Esophagus squamous epithelium (tissue), 4 donors: ENCODE data around the gene WNT9A.

Experiments used
- POLR2A ChIP-seq, 4 donors: fragments of 450-650 bp; IDR thresholded peaks; one replicate each; pipeline ENCODE4 v1.6.1; 2017; ENCODE audit warnings: antibody characterized with exemption in 4 of 4, mild to moderate bottlenecking in 4 of 4, moderate library complexity in 3 of 4
- TF ChIP-seq, protein P1 (sequence below), 6 experiments: fragments of 450-650 bp in 4 of 6; fragments of 200-600 bp in 2 of 6; sonication (generic) in 2 of 6; IDR thresholded peaks; one replicate each; pipeline ENCODE4 v1.5.1; 2016 to 2019; ENCODE audit warnings: antibody characterized with exemption in 6 of 6, mild to moderate bottlenecking in 4 of 6, moderate library complexity in 4 of 6

DNA sequence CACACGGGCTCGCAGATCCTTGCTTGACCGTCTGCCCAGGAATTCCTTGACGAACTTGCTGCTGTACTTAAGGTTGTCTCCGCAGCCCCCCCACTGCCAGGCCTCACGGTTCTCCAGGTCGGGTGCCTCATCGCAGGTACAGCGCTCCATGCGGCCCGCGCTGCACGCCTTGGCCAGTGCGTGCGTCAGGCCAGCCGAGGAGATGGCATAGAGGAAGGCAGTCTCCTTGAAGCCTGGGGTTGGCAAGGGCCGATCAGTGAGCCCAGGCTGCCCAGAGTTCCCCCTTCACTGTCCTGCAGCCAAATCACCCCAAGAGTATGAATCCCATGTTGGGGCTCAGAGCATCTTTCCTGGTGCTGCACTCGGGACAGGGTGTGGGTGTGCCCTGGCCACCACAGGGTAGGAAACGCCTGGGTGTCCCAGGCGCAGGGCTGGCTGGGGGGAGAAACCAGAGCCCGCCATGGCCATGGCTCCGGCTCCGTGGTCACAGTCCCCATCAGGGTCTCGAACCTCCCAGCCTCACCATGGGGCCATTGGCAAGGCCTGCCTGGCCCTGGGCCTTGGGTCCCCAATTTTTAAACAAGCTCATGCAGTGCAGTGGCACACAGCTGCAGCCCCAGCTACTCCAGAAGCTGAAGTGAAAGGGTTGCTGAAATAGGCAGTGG is 23.4 kb downstream of the WNT9A start:
- no peak for TF ChIP-seq POLR2A (IDR thresholded peaks at IDR 0.05)
- TF ChIP-seq, protein P1, sequence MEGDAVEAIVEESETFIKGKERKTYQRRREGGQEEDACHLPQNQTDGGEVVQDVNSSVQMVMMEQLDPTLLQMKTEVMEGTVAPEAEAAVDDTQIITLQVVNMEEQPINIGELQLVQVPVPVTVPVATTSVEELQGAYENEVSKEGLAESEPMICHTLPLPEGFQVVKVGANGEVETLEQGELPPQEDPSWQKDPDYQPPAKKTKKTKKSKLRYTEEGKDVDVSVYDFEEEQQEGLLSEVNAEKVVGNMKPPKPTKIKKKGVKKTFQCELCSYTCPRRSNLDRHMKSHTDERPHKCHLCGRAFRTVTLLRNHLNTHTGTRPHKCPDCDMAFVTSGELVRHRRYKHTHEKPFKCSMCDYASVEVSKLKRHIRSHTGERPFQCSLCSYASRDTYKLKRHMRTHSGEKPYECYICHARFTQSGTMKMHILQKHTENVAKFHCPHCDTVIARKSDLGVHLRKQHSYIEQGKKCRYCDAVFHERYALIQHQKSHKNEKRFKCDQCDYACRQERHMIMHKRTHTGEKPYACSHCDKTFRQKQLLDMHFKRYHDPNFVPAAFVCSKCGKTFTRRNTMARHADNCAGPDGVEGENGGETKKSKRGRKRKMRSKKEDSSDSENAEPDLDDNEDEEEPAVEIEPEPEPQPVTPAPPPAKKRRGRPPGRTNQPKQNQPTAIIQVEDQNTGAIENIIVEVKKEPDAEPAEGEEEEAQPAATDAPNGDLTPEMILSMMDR (IDR thresholded peaks at IDR 0.05), result no peak
